Stimulated activated CD8-positive, alpha-beta memory T cell treated with anti-CD3 and anti-CD28 coated beads, Interleukin-15, amount 100 ng/mL, for 4 hours (primary cell): ENCODE measurements around the gene LRBA.
"Not testable (repeated sequence)": the region's sequence is repeated elsewhere in the genome, so short reads cannot be mapped to it uniquely, and the experiment has no call there.

Source experiments
- DNase-seq, 2 donors: peaks; one replicate each; pipeline ENCODE4 v3.0.0-alpha.2; 2020; ENCODE audit warnings: low read depth in 2 of 2

LRBA gene

GRCh38 chr4:150743564-150744342, 271.3 kb downstream of the LRBA start:
- no peak for DNase-seq

GRCh38 chr4:150742930-150743329, 272.2 kb downstream of the LRBA start:
- DNase-seq = not testable (repeated sequence)

- DNase-seq = no peak
These were observed 275.5 kb downstream of the LRBA start for GRCh38 chr4:150739591-150739990.

GRCh38 chr4:150725957-150726523, 289.0 kb downstream of the LRBA start:
- DNase-seq = no peak

GRCh38 chr4:150723727-150724411, 291.2 kb downstream of the LRBA start:
- DNase-seq = no peak

- DNase-seq = no peak
These were observed 292.1 kb downstream of the LRBA start for GRCh38 chr4:150722908-150723362.

- no peak for DNase-seq
These were observed 294.0 kb downstream of the LRBA start for GRCh38 chr4:150720973-150721518.

GRCh38 chr4:150717952-150718351, 297.1 kb downstream of the LRBA start:
- DNase-seq = no peak

GRCh38 chr4:150714462-150715438, 300.3 kb downstream of the LRBA start:
- DNase-seq = no peak

- no peak for DNase-seq
These were observed 301.8 kb downstream of the LRBA start for GRCh38 chr4:150713251-150713650.

- DNase-seq = no peak
These were observed 304.2 kb downstream of the LRBA start for GRCh38 chr4:150710770-150711375.

GRCh38 chr4:150708004-150708403, 307.1 kb downstream of the LRBA start:
- DNase-seq = no peak

GRCh38 chr4:150699599-150699998, 315.5 kb downstream of the LRBA start:
- no peak for DNase-seq

- no peak for DNase-seq
These were observed 319.9 kb downstream of the LRBA start for GRCh38 chr4:150695162-150695561.

GRCh38 chr4:150694438-150694837, 320.6 kb downstream of the LRBA start:
- DNase-seq = no peak

GRCh38 chr4:150683775-150684350, 331.2 kb downstream of the LRBA start:
- DNase-seq = no peak

- DNase-seq = no peak
These were observed 333.0 kb downstream of the LRBA start for GRCh38 chr4:150682126-150682525.

GRCh38 chr4:150681063-150681462, 334.0 kb downstream of the LRBA start:
- no peak for DNase-seq

GRCh38 chr4:150680651-150681050, 334.4 kb downstream of the LRBA start:
- no peak for DNase-seq

- DNase-seq = no peak
These were observed 335.2 kb downstream of the LRBA start for GRCh38 chr4:150679765-150680343.
